ENCODE data around the gene FOLR2.
A peak's percentile ranks its signal among the peaks of the same experiment; 100 is the strongest.

FOLR2 gene

DNA sequence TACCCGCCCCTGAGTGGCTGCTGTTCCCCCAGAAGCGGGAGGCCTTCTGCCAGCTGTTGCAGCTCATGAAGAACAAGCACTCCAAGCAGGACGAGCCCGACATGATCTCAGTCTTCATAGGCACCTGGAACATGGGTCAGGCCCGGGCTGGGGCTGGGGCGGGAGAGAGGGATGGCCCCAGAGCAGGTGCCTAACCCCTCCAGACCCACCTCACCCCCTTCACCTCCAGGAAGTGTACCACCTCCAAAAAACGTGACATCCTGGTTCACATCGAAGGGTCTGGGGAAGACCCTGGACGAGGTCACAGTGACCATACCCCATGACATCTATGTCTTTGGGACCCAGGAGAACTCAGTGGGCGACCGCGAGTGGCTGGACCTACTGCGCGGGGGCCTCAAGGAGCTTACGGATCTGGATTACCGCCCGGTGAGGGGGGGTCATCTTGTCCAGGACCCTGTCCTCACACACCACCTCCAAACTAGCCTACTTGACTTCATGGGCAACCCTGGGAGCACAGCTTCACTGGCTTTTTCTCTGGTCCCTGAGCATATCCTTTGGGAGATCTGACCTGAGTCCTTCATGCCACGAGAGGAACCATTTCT, 14.3 kb downstream of the FOLR2 start:
- DNase-seq = no peak

DNA sequence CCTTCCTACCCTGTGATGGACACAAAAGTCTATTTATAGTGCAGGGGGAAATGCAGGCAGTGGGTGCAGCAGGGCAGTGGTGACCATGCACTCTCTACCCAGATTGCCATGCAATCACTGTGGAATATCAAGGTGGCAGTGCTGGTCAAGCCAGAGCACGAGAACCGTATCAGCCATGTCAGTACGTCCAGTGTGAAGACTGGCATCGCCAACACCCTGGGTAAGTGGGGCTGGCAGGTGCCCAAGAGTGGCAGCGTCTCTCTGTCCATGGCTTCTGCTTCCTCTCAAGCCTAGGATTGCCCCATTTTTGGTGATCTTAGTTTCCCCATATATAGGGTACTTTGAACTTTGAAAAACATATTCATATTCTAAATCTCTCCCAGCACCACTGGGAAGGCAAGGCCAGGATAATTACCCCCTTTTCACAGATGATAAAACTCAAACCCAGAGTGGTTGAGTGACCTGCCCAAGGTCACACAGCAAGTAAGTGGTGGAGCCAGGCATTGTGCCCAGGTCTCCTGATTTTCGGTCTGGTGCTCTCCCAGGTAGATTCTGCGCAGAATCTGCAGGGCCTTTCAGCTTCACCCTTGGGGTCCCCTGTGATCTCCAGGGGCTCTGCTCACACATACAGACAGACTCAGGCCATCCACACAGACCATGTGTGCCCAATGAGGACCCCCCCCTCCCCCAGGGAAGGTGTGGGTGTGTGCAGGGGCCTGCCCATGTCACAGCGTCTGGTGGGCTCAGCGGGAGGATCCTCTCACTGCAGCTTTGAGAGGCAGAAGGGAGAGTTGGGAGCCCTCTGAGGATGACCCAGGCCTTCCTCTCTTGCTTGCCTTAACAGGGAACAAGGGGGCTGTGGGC, 15.0 kb downstream of the FOLR2 start:
- DNase-seq = no peak

DNA sequence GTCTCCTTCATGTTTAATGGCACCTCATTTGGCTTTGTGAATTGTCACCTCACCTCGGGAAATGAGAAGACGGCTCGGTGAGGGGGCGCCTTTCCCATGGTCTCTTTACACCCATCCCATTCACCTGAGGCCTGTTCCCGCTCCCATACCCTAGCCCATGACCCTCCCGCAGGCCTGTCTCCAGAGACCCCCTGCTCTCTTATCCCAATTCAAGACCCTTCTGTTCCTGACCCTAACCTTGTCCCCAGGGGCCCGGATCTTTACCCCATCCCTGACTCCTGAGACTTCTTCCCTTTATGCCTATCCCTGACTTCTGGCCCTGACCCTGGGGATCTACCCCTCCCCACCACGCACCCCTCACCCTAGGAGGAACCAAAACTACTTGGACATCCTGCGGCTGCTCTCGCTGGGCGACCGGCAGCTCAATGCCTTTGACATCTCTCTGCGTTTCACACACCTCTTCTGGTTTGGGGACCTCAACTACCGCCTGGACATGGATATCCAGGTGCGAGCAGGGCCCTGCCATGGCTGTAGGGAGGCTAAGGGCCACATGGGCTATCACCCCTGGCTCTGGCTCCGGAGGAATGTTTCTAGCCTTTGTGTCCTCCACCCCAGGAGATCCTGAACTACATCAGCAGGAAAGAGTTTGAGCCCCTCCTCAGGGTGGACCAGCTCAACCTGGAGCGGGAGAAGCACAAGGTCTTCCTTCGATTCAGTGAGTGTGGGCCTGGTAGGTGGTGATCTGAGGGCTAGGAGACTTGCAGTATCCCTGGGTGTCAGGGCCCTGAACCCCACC, 15.9 kb downstream of the FOLR2 start:
- DNase-seq = no peak

DNA sequence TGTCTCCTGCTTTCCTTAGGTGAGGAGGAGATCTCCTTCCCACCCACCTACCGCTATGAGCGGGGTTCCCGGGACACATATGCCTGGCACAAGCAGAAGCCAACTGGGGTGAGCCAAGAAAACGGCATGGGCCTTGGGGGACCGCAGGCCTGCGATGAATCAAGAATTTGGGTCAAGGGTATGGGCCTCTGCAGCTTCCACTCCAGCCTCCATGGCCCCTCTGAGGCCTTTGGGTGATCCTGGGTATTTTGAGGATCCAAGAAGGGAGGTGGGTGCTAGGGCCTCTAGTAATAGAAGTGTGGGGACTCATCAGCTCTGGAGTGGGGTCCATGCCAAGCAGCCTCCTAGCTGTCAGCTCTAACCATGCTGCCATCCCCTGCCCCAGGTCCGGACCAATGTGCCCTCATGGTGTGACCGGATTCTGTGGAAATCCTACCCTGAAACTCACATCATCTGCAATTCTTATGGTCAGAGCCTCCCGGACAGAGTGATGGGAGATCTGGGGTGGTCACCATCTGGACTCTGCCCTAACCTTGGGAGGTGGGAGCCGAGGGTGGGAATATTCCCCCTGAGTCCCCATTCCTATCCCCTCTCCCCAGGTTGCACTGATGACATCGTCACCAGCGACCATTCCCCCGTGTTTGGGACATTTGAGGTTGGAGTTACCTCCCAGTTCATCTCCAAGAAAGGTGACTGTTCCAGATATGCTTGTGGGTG, 16.6 kb downstream of the FOLR2 start:
- no peak for DNase-seq

DNA sequence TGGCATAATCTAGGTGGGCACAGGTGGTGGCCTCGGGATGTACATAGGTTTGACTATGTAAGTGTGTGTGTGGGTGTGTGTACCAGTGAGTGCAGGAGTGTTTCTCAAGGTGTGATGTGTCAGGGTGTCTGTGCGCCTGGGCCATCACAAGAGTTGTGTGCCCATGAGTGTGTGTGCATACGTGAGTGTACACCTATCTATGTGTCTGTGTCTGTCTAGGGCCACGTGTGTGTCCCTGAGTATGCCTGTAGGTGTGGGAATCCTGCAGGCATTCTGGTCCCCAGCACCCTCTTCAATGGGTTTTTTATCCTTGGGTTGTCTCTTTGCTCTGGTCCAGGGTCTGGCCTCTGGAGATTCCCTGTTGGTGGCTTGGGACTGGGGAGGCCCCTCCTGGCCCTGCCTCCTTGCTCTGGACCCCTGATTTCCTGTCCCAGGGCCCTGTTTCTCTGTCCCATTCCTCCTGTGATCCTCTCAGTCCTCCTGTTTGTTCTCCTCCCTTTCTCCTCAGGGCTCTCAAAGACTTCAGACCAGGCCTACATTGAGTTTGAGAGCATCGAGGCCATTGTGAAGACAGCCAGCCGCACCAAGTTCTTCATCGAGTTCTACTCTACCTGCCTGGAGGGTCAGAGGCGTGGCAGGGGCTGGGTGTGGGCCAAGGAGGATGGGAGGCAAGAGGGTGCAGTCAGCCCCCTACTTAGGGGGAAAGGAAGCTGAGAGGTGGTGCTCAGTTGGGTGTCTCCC, 17.3 kb downstream of the FOLR2 start:
- DNase-seq = no peak

DNA sequence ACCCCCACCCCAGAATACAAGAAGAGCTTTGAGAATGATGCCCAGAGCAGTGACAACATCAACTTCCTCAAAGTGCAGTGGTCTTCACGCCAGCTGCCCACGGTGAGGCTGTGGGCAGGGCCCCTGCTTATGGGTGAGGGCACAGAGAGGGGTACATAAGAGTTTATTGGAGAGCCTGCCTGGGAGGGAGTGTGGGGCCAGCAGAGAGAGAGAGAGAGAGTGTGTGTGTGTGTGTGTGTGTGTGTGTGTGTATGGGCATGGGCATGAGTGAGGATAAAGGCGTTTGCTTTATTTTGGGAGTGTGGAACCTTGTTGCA, 17.9 kb downstream of the FOLR2 start:
- DNase-seq = no peak

DNA sequence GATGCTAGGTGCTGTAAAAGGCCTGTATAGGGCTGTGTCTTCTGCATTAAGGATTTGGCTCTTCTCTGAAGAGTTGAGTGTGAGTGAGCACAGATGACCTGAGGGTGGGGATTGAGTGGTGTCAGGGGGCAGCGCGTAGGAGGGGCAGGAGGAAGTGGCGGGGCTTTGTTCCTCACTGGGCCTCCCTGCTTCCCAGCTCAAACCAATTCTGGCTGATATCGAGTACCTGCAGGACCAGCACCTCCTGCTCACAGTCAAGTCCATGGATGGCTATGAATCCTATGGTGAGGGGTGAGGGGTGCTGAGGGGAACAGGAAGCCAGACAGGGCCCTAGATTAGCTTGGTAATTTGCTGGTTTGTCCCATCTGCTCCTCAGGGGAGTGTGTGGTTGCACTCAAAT, 18.3 kb downstream of the FOLR2 start:
- DNase-seq = no peak

GRCh38 chr11:72235351-72236057, 18.9 kb downstream of the FOLR2 start:
- DNase-seq = no peak

DNA sequence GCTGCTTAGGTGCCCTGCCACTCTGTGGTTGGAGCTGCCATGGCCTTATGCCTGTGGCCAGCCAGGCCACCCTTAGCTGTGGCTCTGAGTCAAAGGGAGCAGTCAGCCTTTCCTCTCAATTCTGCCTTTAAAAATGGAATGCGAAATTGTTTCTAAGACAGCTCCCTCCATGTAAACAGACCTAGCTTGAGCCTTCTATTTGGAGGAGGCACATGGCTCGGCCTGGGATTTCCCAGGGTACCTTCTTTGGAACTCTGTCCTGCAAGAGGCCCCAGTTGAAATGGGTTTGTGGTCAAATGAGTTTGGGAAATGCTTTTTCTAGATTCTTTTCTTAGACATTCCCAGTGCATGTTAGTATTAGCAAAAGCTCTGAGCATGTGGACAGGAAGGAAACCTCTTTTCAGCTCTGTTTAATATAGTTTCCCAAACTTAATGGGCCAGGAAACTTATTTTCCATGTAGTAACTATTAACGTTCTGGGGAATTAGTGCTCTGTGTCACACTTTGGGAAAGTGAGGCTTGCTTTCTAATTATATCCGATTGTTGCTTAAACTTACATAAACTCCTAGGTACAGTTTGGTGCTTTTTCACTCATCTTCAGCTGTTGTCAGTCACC, 19.6 kb downstream of the FOLR2 start:
- no peak for DNase-seq

DNA sequence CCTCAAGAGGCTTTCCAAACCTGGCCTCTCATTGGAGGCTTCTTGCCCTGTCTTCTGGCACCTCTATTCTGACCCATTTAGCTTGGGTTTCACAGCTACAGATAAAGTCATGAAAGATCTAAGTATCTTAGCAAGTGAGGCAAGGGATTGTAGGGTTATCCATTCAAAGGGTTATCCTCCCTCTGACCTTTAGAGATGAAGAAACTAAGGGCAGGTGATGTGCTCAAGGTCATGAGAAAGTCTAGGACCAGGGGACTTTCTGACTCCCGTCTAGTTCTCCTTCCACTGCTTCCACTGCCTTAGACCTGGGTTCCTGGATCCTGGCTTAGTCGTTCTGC, 20.1 kb downstream of the FOLR2 start:
- no peak for DNase-seq

GRCh38 chr11:72237112-72237931, 20.7 kb downstream of the FOLR2 start:
- no peak for DNase-seq

- peak; percentile 54 for DNase-seq
These were observed 21.5 kb downstream of the FOLR2 start for GRCh38 chr11:72238040-72238450.

GRCh38 chr11:72238492-72239312, 22.1 kb downstream of the FOLR2 start:
- DNase-seq = no peak

- no peak for DNase-seq
These were observed 22.8 kb downstream of the FOLR2 start for GRCh38 chr11:72239313-72239848.

- DNase-seq = peak; percentile 30
These were observed 23.4 kb downstream of the FOLR2 start for GRCh38 chr11:72239849-72240460.

GRCh38 chr11:72240461-72241290, 24.1 kb downstream of the FOLR2 start:
- no peak for DNase-seq

DNA sequence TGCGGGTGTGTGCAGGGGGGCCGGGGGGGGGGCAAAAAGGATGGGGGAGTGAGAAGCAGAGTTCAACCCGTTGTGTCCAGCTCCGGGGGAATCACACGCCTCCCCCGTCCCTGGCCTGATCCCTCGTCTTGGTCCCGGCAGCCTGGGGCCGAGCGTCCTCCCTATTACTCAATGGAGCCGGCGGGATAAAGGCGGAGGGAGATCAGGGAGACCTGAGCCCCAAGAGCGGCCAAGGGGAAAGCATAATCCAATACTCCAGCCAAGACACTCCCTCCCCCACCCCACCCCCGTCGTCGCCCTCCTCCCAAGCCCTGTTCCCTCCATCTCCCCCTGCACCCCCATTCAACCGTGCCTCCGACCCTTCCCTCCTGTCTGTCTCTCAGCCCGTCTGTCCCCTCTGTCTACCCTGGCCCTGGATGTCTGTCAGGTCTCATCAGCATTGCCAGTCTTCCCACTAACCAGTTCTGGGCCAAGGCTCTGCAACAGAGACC, 24.7 kb downstream of the FOLR2 start:
- no peak for DNase-seq

- no peak for DNase-seq
These were observed 25.5 kb downstream of the FOLR2 start for GRCh38 chr11:72242141-72242540.
